ENCODE results near the gene NOTUM.
A peak's percentile ranks its signal among the peaks of the same experiment; 100 is the strongest.
"Not testable (repeated sequence)": the region's sequence is repeated elsewhere in the genome, so short reads cannot be mapped to it uniquely, and the experiment has no call there.

NOTUM gene

GRCh38 chr17:81918832-81919545 lies 42.0 kb downstream of the NOTUM start (continued):
- TF ChIP-seq PBX3 (CRISPR knock-in tag; IDR thresholded peaks at IDR 0.05) (no peak), ZNF571 (tag by site-specific recombination; IDR thresholded peaks at IDR 0.05) (no peak)

GRCh38 chr17:81918333-81918669 lies 42.7 kb downstream of the NOTUM start:
- H3K36me3 ChIP-seq (ENCODE audit: control insufficient read depth in 2 of 2, insufficient read depth in 1 of 2, low read length in 2 of 2): peaks cover 6 to 70% of the 10 kb centered on the region in 2 experiments; a peak in 1 of 3 replicates
- H3K27ac ChIP-seq (ENCODE audit: extremely low read depth, low read depth, low read length); H3K4me1 ChIP-seq (ENCODE audit: control insufficient read depth, insufficient read depth, low read length); H3K4me3 ChIP-seq (ENCODE audit: low read depth, low read length); CTCF ChIA-PET; H3K9me3 ChIP-seq (ENCODE audit: control insufficient read depth, insufficient read depth, low read depth, low read length): not testable (repeated sequence)
- TF ChIP-seq BCL11B (tag by site-specific recombination; IDR thresholded peaks at IDR 0.05; ENCODE audit: low read depth): 0 out of 2 replicates have a peak, but pooled peaks have one; percentile 56
- POLR2A ChIA-PET: interaction anchor here (2.1 kb wide), 1 partner anchor 8 kb away, joined by 22 read pairs; the partner anchor contains the start of gene MAFG

- Histone ChIP-seq H3K4me1 (ENCODE audit: control insufficient read depth, insufficient read depth, low read length) (0 out of 2 replicates have a peak, but pooled peaks cover 2% of the 10 kb centered on the region), H3K4me3 (ENCODE audit: low read depth, low read length) (peak within 1 kb of the TSS; percentile 71), H3K27ac (ENCODE audit: extremely low read depth, low read depth, low read length) (peak within 1 kb of the TSS; percentile 65; the same call in 1 of the 2 replicates), H3K36me3 (ENCODE audit: control insufficient read depth in 2 of 2, insufficient read depth in 1 of 2, low read length in 2 of 2) (peaks cover 6 to 74% of the 10 kb centered on the region in 2 experiments; a peak in 1 of 3 replicates), H3K9me3 (ENCODE audit: control insufficient read depth, insufficient read depth, low read depth, low read length) (no peaks in the 10 kb centered on the region)
- ChIA-PET CTCF (interaction anchor here (0.7 to 1.3 kb wide), 12 partner anchors 9 to 184 kb away, joined by 3 to 6 read pairs (median 4); no protein-coding TSS in a partner anchor), POLR2A (interaction anchor here (0.6 to 2.1 kb wide), 6 partner anchors 9 to 105 kb away, joined by 3 to 22 read pairs (median 5); partner anchors contain the start of genes ALYREF, ANAPC11, CENPX and LRRC45)
- TF ChIP-seq ZBTB48 (tag by site-specific recombination; IDR thresholded peaks at IDR 0.05) (no peak), BCL6B (tag by site-specific recombination; IDR thresholded peaks at IDR 0.05) (no peak), ZNF311 (tag by site-specific recombination; IDR thresholded peaks at IDR 0.05; ENCODE audit: borderline replicate concordance) (no peak), ZNF791 (tag by site-specific recombination; IDR thresholded peaks at IDR 0.05) (no peak), ZBTB11 (tag by site-specific recombination; conservative IDR thresholded peaks at IDR 0.05; ENCODE audit: low read depth) (peak; percentile 27; the same call in 1 of the 2 replicates), ZBTB1 (tag by site-specific recombination; IDR thresholded peaks at IDR 0.05) (no peak), REST (tag by site-specific recombination; IDR thresholded peaks at IDR 0.05) (peak; percentile 78), ZNF544 (tag by site-specific recombination; IDR thresholded peaks at IDR 0.05) (no peak), BCL11B (tag by site-specific recombination; IDR thresholded peaks at IDR 0.05; ENCODE audit: low read depth) (no peak), ZNF398 (tag by site-specific recombination; IDR thresholded peaks at IDR 0.05) (no peak), ZBTB26 (tag by site-specific recombination; optimal IDR thresholded peaks at IDR 0.05) (peak; percentile 60), ZSCAN30 (tag by site-specific recombination; IDR thresholded peaks at IDR 0.05) (0 out of 2 replicates have a peak, but pooled peaks have one; percentile 47), ZNF350 (tag by site-specific recombination; IDR thresholded peaks at IDR 0.05) (no peak), ZBTB20 (tag by site-specific recombination; IDR thresholded peaks at IDR 0.05) (peak; percentile 81)
Measured at GRCh38 chr17:81917565-81918332, 43.2 kb downstream of the NOTUM start, which contains the start of gene SIRT7. Gene SIRT7 (minus strand): TSS chr17:81918176. CDS start chr17:81918131, 45 bp downstream.

Data from HEK293 (cell line).